PFSK-1 (cell line): Measurements from ENCODE around the gene HES7.

ENCODE experiments used
- POLR2AphosphoS5 ChIP-seq: IDR thresholded peaks from 2 replicates; pipeline ENCODE4 v1.6.1; 2012; ENCODE audit warnings: low read depth, mild to moderate bottlenecking, control low read depth, low read length, moderate library complexity
- SIN3A ChIP-seq: IDR thresholded peaks from 2 replicates; pipeline ENCODE4 v1.6.1; 2012; ENCODE audit warnings: mild to moderate bottlenecking, low read length, moderate library complexity, borderline replicate concordance; ENCODE audit not compliant: insufficient read depth

- TF ChIP-seq POLR2AphosphoS5 (no peak), SIN3A (peak; percentile 48; the same call in 1 of the 2 replicates)
Measured at GRCh38 chr17:8122422-8122923, 1.4 kb downstream of the HES7 start.
